Neuronal stem cell (in vitro differentiated cells): Measurements from ENCODE around the gene CRACR2B.

Experiments used
- DNase-seq: peaks from one replicate; pipeline ENCODE4 v3.0.0-alpha.2; 2013; ENCODE audit warnings: low spot score
- H2AFZ ChIP-seq: one replicate; pipeline ENCODE4 v1.6.1; 2013; ENCODE audit warnings: mild to moderate bottlenecking, low read length, inconsistent platforms
- H2AK5ac ChIP-seq: 2 replicates; pipeline ENCODE4 v1.6.1; 2013; ENCODE audit warnings: low read depth, mild to moderate bottlenecking, inconsistent platforms, low read length, moderate library complexity, mixed read lengths
- H2BK120ac ChIP-seq: 2 replicates; pipeline ENCODE4 v1.6.1; 2013; ENCODE audit warnings: low read depth, mild to moderate bottlenecking, inconsistent platforms, low read length, moderate library complexity, mixed read lengths
- H2BK12ac ChIP-seq: one replicate; pipeline ENCODE4 v1.6.1; 2013; ENCODE audit warnings: low read length, inconsistent platforms
- H2BK15ac ChIP-seq: 2 replicates; pipeline ENCODE4 v1.6.1; 2013; ENCODE audit warnings: mild to moderate bottlenecking, low read length, inconsistent platforms, mixed read lengths
- H2BK5ac ChIP-seq: one replicate; pipeline ENCODE4 v1.6.1; 2013; ENCODE audit warnings: inconsistent platforms, mild to moderate bottlenecking, low read length, moderate library complexity
- H3K14ac ChIP-seq: one replicate; pipeline ENCODE4 v1.6.1; 2013; ENCODE audit warnings: low read length, inconsistent platforms
- H3K18ac ChIP-seq: 2 replicates; pipeline ENCODE4 v1.6.1; 2013; ENCODE audit warnings: low read length, inconsistent platforms
- H3K23ac ChIP-seq: 2 replicates; pipeline ENCODE4 v1.6.1; 2013; ENCODE audit warnings: low read depth, mild to moderate bottlenecking, mixed read lengths, low read length, inconsistent platforms; ENCODE audit not compliant: poor library complexity
- H3K27ac ChIP-seq: replicated peaks from 3 replicates; pipeline ENCODE4 v1.5.1; 2013; ENCODE audit warnings: low read length, inconsistent platforms
- H3K27me3 ChIP-seq, 3 experiments: 2 replicates each; pipeline ENCODE4 v1.6.1; 2013; ENCODE audit warnings: low read length in 3 of 3, mild to moderate bottlenecking in 2 of 3, inconsistent platforms in 1 of 3, low read depth in 1 of 3, mixed read lengths in 1 of 3, moderate library complexity in 1 of 3; ENCODE audit not compliant: control insufficient read depth in 3 of 3, insufficient read depth in 3 of 3
- H3K36me3 ChIP-seq, 2 donors: replicated peaks in 1 of 2; 2 replicates each; pipeline ENCODE4 v1.6.1; 2013; ENCODE audit warnings: low read length in 2 of 2; ENCODE audit not compliant: control insufficient read depth in 2 of 2, insufficient read depth in 2 of 2
- H3K4ac ChIP-seq: 2 replicates; pipeline ENCODE4 v1.6.1; 2013; ENCODE audit warnings: inconsistent platforms, mild to moderate bottlenecking, low read length, moderate library complexity
- H3K4me1 ChIP-seq, 2 donors: 1 replicate in 1 of 2; 2 replicates in 1 of 2; pipeline ENCODE4 v1.6.1; 2013; ENCODE audit warnings: low read length in 2 of 2, low read depth in 1 of 2; ENCODE audit not compliant: control insufficient read depth in 2 of 2, insufficient read depth in 1 of 2
- H3K4me2 ChIP-seq: one replicate; pipeline ENCODE4 v1.6.1; 2013; ENCODE audit warnings: mild to moderate bottlenecking, low read length, inconsistent platforms; ENCODE audit not compliant: insufficient read depth, poor library complexity, severe bottlenecking
- H3K4me3 ChIP-seq, 2 donors: 2 replicates each; pipeline ENCODE4 v1.5.1; 2013; ENCODE audit warnings: low read length in 2 of 2, mild to moderate bottlenecking in 2 of 2, inconsistent platforms in 1 of 2, moderate library complexity in 1 of 2
- H3K79me1 ChIP-seq: one replicate; pipeline ENCODE4 v1.6.1; 2013; ENCODE audit warnings: low read depth, mild to moderate bottlenecking, inconsistent platforms, low read length, moderate library complexity
- H3K9ac ChIP-seq: one replicate; pipeline ENCODE4 v1.6.1; 2013; ENCODE audit warnings: mild to moderate bottlenecking, low read depth, low read length, inconsistent platforms; ENCODE audit not compliant: poor library complexity
- H3K9me3 ChIP-seq, 2 donors: replicated peaks in 1 of 2; 2 replicates each; pipeline versions ENCODE3 to v1.6.1; 2013; ENCODE audit warnings: low read length in 2 of 2, mild to moderate bottlenecking in 2 of 2, inconsistent platforms in 1 of 2, low read depth in 1 of 2, mixed read lengths in 1 of 2, moderate library complexity in 1 of 2; ENCODE audit not compliant: control insufficient read depth in 2 of 2, insufficient read depth in 1 of 2
- H4K8ac ChIP-seq: one replicate; pipeline ENCODE4 v1.6.1; 2013; ENCODE audit warnings: low read depth, mild to moderate bottlenecking, inconsistent platforms, low read length, moderate library complexity
- H4K91ac ChIP-seq: one replicate; pipeline ENCODE4 v1.6.1; 2013; ENCODE audit warnings: low read length, low read depth, mild to moderate bottlenecking, inconsistent platforms; ENCODE audit not compliant: poor library complexity
- WGBS, 2 donors: extraction: QIAGEN DNeasy Blood & Tissue Kit; methylation state at CpG; one replicate each; pipeline ENCODE4 v1.1.7; 2013; ENCODE audit warnings: missing lambda C conversion rate in 2 of 2, mixed read lengths in 1 of 2; ENCODE audit not compliant: insufficient read length in 2 of 2, insufficient replicate concordance in 1 of 2; ENCODE audit errors: extremely low coverage in 2 of 2; 5-methylcytosine and 5-hydroxymethylcytosine counted together

Gene CRACR2B

DNA sequence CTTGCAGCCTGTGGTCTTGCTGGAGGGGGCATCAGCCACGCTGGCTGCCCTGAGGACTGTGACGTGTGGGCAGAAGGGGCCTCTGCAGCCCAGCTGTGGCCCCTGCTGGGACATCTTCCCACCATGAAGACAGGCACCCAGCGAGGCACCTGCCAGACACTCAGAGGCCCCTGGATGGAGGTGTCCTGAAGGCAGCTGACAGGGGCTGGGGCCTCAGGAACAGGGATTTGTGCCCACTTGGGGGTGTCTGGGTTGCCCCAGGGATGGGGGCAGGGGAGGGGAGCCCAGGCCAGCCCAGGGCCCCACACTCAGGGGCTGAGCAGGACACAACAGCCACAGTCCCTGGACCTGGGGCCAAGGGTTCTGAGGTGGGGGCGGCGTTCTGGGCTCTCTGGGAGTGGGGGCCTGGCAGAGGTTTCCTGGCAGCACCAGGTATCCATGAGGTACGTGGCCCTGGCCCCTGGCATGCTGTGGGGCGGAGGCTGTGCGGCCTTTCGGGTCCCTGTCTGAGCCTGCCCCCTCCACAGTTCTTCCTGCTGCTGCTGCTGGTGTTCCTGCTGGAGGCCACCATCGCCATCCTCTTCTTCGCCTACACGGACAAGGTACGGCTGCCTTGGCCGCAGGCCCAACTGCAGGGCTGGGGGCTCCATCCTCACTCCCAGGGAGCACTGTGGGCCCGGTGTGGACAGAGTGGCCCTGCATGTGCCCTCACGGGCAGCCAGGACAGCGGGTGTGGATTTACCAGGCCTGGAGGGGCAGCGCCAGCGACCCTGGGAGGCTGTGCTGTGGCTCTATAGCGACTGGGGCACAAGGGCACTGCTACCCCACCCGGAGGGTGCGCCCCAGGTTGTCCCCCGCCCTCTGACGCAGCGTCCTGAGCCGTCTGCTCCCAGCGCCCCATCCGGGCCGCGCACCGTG lies 36.5 kb downstream of the CRACR2B start:
- H3K4ac ChIP-seq, result no peak overlapping the region
- peak overlapping the region; percentile 3 for H3K14ac ChIP-seq
- no peak for DNase-seq
- no peak overlapping the region for H4K8ac ChIP-seq
- H3K18ac ChIP-seq, result peak overlapping the region; percentile 80
- H4K91ac ChIP-seq, result no peak overlapping the region
- peaks cover 4 to 41% of the 10 kb centered on the region in 2 donors for H3K36me3 ChIP-seq
- no peaks in the 10 kb centered on the region for H3K27me3 ChIP-seq
- H2AFZ ChIP-seq, result no peak overlapping the region
- H3K4me2 ChIP-seq, result no peak overlapping the region
- H2BK15ac ChIP-seq, result no peak overlapping the region
- no CpG with 5 or more reads among the region's 31 CpGs for WGBS, 2 donors
- no peak overlapping the region for H3K27ac ChIP-seq
- peaks cover 10% of the 10 kb centered on the region for H3K79me1 ChIP-seq
- H3K4me3 ChIP-seq, result no peak overlapping the region
- H2AK5ac ChIP-seq, result peak overlapping the region; percentile 98
- H2BK12ac ChIP-seq, result no peak overlapping the region
- peak overlapping the region; percentile 43 for H3K23ac ChIP-seq
- H3K4me1 ChIP-seq, result peaks cover 7 to 13% of the 10 kb centered on the region in 2 donors
- H3K9me3 ChIP-seq, result no peaks in the 10 kb centered on the region
- peak overlapping the region; percentile 75 for H2BK5ac ChIP-seq
- H2BK120ac ChIP-seq, result no peak overlapping the region
- H3K9ac ChIP-seq, result no peak overlapping the region

- H2AFZ ChIP-seq, result no peak overlapping the region
- H3K79me1 ChIP-seq, result peaks cover 5% of the 10 kb centered on the region
- H3K9ac ChIP-seq, result peak overlapping the region; percentile 44
- no peak overlapping the region for H3K23ac ChIP-seq
- H2BK12ac ChIP-seq, result no peak overlapping the region
- H3K27ac ChIP-seq, result no peak overlapping the region
- no peak overlapping the region for H4K91ac ChIP-seq
- no CpG with 5 or more reads among the region's 11 CpGs for WGBS, 2 donors
- no peak overlapping the region for H3K4ac ChIP-seq
- H2BK15ac ChIP-seq, result no peak overlapping the region
- no peak overlapping the region for H3K4me3 ChIP-seq
- peaks cover 7 to 14% of the 10 kb centered on the region in 2 donors for H3K4me1 ChIP-seq
- H2BK5ac ChIP-seq, result no peak overlapping the region
- peak overlapping the region; percentile 28 for H3K18ac ChIP-seq
- H4K8ac ChIP-seq, result no peak overlapping the region
- peaks cover 4 to 43% of the 10 kb centered on the region in 2 donors for H3K36me3 ChIP-seq
- H3K14ac ChIP-seq, result no peak overlapping the region
- H2BK120ac ChIP-seq, result no peak overlapping the region
- H3K9me3 ChIP-seq, result no peaks in the 10 kb centered on the region
- no peaks in the 10 kb centered on the region for H3K27me3 ChIP-seq
- H2AK5ac ChIP-seq, result no peak overlapping the region
- H3K4me2 ChIP-seq, result no peak overlapping the region
- DNase-seq, result no peak
Measured at GRCh38 chr11:864898-865297, 37.2 kb downstream of the CRACR2B start.

DNA sequence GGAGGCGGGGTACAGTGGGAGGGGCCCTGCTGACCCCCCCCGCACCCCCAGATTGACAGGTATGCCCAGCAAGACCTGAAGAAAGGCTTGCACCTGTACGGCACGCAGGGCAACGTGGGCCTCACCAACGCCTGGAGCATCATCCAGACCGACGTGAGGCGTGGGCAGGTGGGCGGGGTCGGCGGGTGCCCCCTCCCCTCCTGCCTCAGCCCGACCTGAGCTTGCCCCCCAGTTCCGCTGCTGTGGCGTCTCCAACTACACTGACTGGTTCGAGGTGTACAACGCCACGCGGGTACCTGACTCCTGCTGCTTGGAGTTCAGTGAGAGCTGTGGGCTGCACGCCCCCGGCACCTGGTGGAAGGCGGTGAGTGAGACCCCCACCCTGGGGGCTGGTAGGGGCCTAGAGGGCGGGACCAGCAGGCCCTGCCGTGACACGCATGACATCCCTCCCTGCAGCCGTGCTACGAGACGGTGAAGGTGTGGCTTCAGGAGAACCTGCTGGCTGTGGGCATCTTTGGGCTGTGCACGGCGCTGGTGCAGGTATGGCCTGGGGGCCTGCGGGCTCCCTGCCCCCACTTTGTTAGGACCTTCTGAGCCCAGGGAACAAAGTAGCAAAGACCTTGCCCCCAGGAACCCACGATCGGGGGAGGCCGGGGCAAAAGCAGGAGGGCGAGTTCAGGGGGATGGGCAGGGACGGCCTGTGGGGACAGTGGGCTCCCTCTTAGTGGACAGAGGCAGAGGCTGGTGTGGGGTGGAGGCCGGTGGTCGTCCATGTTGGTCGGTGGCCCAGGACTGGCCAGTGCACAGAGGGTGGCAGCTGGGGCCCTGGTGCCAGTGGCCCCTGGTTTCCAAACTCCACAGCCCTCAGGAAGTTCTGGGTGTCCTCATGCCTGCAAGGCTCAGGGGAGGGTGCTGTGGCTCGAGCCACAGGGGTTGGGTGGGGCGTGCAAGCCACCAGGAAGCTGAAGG lies 38.0 kb downstream of the CRACR2B start:
- H4K91ac ChIP-seq, result no peak overlapping the region
- no peak overlapping the region for H2BK12ac ChIP-seq
- peaks cover 4 to 43% of the 10 kb centered on the region in 2 donors for H3K36me3 ChIP-seq
- H4K8ac ChIP-seq, result no peak overlapping the region
- H3K4me3 ChIP-seq, result no peak overlapping the region
- peaks cover 5% of the 10 kb centered on the region for H3K79me1 ChIP-seq
- H2AK5ac ChIP-seq, result peak overlapping the region; percentile 46
- H2BK15ac ChIP-seq, result no peak overlapping the region
- H2BK120ac ChIP-seq, result no peak overlapping the region
- no peaks in the 10 kb centered on the region for H3K9me3 ChIP-seq
- peaks cover 7 to 17% of the 10 kb centered on the region in 2 donors for H3K4me1 ChIP-seq
- H2AFZ ChIP-seq, result no peak overlapping the region
- H3K4ac ChIP-seq, result no peak overlapping the region
- H2BK5ac ChIP-seq, result no peak overlapping the region
- H3K18ac ChIP-seq, result no peak overlapping the region
- no peak for DNase-seq
- no peak overlapping the region for H3K14ac ChIP-seq
- no peaks in the 10 kb centered on the region for H3K27me3 ChIP-seq
- no CpG with 5 or more reads among the region's 41 CpGs for WGBS, 2 donors
- no peak overlapping the region for H3K4me2 ChIP-seq
- H3K23ac ChIP-seq, result no peak overlapping the region
- no peak overlapping the region for H3K27ac ChIP-seq
- H3K9ac ChIP-seq, result peak overlapping the region; percentile 70
